GM18868 (cell line): ENCODE measurements around the gene C6orf89.

ENCODE experiments used
- ATAC-seq: cut with Tn5 transposase; IDR thresholded peaks from one replicate; pipeline ENCODE4 v1.9.1; 2021; ENCODE audit warnings: mild to moderate bottlenecking, moderate library complexity; ENCODE audit not compliant: unreplicated experiment

The C6orf89 gene

DNA sequence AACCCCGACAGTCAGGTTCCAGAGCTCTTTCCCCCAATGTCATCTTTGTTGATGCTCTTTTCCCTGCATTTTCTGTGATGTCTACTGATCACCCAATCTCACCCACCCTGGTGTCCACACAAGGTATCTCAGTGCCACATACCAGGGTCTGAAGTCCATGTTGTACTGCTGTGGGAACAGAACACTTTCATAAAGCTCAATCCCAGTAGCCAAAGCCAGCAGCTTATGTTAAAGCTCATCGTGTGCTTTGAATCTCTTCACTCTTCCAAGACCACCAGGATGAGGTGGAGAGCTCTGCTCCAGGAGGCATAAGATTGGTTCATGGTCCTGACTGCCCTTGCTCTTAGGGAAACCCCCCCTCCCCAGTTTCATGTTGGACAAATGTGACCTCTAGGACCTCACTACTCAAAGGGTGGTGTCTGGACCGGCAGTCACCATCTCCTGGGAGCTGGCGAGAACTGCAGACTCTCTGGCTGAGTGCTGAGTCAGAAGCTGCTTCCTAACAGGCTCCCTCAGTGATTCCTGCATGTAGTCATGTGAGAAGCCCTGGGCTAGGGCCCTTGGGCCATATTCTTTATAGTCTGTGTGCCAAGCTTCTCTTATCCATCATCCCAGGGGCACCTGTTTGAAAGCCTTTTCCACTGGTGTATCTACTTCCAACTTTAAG, 33.1 kb upstream of the C6orf89 start:
- ATAC-seq, result no peak

DNA sequence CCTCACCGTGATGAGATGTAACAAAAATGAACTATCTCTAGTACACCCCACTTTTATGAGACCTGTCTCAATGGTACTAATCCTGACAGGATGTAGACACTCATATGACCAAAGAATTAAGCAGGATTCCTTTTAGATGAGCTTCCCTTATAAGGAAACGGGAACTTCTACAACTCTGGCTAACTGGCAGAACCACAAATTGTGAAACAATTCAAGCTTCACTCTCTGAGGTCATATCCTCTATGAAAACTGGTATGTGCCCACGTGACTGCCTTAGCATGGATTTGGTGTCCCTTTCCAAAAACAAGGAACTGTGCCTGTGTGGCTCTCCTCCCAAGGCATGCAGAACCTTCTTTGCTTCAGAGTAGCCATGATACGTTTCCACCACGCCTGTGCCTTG, 32.4 kb upstream of the C6orf89 start:
- no peak for ATAC-seq

DNA sequence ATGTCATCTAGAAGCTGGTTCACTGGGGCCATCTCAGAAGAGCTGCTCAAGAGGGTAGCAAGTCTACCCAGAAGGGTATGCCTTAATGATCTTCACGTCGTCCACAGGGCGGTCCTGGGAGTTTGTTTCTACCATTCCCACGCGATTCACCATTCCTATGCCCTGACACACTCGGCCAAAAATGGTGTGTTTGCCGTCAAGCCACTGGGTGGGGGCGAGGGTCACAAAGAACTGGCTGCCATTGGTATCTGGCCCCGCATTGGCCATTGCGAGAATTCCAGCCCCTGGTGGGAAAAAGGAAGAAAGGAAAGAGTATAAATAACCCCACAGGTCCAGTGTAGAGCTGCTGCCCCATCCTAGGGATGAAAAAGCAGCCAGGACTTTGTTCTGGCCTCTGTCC, 30.0 kb upstream of the C6orf89 start:
- ATAC-seq, result no peak

DNA sequence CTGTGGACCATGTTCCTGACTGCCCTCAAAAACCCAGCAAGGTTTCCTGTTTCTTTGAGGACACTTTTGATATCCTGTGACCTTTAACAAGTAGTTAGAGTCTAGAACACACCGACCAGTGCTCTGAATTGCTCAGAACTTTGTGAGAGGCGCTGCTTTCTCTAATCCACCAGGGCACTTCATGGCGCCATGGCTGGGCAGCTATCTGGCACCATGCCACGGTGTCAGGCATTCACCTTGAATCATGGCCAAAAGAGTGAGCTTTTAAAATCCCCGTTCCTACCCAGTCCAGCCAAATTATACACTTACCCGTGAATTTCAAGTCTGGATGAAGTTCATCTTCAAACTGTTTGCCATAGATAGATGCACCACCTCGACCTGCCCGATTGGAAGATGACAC, 29.5 kb upstream of the C6orf89 start:
- no peak for ATAC-seq

DNA sequence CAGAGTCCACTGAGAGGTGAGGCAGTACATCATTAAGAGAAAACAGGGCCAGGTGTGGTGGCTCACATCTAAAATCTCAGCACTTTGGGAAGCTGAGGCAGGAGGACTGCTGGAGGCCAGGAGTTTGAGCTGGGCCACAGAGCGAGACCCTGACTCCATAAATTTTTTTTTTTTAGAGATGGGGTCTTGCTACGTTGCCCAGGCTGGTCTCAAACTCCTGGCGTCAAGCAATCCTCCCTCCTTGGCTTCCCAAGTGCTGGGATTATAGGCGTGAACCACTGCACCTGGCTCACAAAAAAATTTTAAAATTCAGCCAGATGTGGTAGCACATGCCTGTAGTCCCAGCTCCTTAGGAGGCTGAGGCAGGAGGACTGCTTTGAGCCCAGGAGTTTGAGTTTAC, 28.4 kb upstream of the C6orf89 start:
- no peak for ATAC-seq

DNA sequence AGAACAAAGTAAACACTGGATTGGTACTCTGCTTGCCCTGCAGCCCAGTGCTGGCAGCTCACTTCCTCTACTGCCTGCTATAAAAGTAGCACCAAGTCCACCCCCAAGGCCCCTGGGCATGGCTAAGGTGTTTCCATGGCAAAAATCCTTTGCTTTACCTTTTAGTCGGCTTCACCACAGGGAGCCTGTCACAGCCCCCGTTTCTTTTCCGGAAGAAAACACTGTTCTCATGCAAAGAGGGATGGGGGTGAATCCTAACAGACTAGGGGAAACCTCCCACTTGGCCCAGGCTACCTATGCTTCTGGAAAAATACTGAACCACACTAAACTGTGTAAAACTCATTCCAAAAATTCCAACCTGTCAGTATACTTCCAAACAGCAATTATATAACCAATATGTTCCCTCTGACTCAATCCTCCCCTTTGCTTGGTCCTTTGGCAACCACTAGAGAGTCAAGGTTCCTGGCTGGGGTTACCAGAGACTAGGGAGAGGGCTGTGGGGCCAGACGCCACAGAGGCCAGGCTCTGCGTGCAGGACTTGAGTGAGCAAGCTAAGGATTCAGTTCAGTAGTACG, 27.3 kb upstream of the C6orf89 start:
- ATAC-seq, result no peak

DNA sequence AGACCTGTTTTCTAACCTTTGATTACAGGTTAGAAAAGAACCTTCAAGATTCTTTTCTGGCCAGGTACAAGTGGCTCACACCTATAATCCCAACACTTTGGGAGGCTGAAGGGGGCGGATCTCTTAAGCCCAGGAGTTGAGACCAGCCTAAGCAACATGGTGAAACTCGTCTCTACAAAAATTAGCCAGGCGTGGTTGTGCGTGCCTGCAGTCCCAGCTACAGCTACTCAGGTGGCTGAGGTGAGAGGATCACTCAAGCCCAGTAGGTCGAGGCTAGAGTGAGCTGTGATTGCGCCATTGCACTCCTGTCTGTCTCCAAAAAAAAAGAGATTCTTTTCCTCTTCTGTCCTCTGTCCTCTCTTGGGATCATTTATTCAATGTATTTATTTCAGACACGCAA, 25.6 kb upstream of the C6orf89 start:
- ATAC-seq, result no peak

DNA sequence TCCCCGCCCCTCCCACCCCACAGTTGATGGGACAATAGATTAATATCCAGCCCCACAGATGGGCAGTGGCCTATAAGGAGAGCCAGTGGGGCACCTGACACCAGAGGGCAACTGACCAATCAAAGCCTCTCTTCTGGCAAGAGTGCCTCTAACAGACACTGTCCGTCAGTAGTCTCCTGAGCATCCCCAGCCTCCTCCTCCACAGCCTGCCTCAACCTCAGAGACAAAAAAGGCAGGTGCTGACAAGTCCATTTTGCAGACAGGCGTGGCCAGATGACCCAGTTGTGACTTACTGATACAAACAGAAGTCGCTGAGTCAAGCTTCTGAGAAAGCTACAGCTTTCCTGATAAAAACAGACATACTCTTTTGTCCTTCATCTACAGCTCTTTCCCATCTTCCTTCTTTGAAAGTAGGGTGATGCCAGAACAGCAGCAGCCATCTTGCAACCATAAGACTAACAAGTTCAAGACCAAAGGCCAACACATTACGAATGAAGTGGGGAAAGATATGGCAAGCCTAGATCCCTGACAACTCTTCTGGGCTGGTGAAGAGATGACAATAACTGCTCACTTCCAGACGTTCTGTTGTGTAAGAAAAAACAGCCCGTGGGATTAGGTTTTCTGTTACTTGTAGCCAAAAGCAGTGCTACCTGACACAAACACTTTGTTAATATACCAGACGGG, 23.4 kb upstream of the C6orf89 start:
- no peak for ATAC-seq

DNA sequence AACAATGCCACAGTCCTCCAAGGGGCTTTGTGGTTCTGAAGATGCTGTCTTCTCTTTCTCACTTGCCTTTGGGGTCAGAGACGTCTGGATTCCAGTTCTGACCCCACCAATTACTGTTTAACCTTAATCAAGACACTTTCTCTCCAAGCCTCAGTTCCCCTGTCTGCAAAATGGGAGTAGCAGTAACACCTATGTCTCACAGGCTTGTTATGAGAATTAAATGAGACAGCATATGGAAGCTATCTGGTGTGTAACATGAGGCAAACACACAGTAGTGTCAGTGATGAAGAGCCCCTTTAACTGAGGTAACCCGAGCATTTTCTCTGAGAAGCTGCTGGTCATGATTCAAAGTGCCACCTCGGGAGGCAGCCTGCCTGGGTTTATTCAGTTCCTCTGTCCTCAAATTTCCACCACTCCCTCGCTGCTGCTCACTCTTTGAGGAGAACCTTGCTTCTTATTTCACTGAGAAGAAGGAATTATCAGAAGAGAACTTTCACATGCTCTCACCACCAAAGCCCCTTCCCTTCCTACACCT, 22.8 kb upstream of the C6orf89 start:
- ATAC-seq, result no peak

DNA sequence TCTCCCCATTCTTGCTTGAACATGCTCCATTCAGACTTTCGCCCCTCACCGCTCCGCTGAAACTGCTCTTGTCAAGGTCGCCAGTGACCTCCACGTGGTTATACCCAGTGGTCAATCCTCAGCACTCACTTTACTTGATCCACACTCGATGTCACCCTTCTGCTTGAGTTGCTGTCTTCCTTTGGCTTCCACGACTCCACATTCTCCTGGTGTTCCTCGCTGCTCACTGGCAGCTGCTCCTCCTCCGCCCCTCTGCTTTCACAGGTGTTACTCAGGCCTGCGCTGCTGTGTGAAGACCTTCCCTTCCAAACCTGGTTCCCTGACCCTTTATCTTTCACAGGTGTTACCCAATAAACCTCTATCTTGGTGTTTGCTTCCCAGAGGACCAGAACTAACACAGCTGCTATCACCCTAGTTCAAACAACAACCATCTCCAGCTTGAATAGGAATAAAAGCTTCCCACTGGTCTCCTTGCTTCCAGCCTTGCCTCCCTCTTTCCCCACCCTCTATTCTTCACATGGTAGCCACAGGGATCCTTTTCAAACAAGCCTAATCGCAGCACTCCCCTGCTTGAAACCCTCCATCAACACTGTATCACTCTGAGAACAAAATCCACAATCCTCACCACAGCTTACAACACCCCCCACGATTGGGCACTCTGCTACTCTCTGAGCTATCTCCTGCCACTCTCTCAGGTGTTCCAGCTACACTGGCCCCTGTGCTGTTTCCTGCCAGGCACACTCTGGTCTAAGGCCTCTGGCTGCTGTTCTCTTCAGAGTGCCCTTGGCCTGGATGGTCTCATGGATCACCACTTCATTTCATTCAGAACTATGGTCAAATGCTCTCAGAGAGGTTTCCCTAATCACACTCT, 21.8 kb upstream of the C6orf89 start:
- no peak for ATAC-seq

DNA sequence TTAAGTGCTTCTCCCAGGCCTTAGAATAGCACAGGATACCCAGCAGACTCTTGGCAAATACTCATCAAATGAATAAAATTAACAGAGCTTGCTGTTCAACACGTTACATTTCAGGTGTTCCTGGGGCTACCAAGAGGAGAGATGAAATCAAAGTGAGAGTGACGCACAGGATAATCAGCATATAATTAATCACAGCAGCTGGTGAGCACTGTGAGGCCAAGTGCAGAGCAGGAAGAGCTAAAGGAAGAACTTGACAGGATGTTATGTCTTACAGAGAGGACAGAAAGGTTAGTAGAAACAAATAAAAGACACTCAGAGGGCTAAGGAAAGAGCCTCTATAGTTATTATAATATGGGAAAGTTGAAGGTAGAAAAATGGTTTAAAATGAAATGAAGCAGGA, 19.9 kb upstream of the C6orf89 start:
- ATAC-seq, result no peak

DNA sequence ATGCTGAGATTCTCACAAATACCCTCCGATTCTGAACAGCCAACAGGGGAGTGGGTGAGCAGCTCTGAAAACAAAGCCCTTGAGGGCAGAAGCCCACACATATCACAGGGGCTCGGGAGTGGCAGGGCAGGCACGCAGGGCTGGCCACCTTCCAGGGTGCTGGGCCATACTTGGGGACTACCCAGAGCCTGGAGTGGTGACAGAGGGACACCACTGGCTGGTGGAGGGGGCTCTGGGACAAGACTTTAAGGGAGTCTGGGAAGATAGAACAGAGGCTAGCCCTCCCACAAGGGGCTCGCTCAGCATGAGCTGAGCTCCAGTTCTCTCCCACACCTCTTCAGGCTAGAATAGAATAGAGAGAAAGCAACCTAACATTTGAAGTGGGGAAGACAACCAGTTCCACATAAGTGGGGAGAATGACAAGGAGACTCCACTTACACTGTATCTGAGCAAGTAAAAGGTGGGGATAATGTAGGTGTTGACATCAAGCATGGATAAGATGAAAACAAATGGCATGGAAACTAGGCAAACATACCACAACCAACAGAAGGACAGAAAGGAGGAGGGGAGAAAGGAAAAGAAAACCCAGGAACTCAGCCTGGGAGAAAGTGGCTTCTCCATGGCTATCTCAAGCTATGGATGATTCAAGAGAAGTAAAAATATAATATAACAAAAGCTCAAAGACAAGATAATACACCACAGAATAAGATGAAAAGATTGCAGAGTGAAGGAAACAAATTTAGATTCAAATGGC, 18.1 kb upstream of the C6orf89 start:
- no peak for ATAC-seq

DNA sequence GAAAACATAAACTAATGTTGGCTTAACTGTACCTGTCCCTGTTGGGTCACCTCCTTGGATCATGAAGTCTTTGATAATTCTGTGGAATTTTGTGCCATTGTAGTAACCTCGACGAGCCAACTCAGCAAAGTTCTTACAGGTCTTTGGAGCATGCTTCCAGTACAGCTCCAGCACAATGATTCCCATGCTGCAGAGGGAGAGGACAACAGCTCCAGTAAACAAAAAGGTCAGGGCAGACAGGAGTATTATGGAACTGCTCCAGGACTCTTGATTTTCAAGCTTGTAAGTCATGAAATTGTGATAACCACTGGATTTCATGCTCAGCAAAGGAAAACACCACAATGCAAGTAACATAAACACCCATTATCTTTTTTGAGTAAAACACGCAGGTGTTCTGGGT, 14.1 kb upstream of the C6orf89 start:
- no peak for ATAC-seq

DNA sequence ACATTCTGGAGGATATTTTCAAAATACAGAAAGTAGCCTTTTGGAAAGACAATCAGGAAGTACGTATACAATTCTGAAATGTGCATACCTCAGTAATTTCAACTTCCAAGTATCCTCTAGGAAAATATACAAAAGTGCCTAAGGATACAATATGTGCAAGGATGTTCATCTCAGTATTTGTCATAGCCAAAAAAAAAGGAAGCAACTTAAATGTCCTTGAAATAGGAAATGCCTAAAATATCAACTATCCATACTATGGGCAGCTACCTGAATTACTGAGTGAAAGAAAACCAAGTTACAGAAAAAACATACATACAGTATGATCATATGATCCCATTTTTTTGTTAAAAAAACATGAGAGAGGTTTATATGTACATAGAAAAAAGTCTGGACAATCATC, 12.6 kb upstream of the C6orf89 start:
- ATAC-seq, result no peak

DNA sequence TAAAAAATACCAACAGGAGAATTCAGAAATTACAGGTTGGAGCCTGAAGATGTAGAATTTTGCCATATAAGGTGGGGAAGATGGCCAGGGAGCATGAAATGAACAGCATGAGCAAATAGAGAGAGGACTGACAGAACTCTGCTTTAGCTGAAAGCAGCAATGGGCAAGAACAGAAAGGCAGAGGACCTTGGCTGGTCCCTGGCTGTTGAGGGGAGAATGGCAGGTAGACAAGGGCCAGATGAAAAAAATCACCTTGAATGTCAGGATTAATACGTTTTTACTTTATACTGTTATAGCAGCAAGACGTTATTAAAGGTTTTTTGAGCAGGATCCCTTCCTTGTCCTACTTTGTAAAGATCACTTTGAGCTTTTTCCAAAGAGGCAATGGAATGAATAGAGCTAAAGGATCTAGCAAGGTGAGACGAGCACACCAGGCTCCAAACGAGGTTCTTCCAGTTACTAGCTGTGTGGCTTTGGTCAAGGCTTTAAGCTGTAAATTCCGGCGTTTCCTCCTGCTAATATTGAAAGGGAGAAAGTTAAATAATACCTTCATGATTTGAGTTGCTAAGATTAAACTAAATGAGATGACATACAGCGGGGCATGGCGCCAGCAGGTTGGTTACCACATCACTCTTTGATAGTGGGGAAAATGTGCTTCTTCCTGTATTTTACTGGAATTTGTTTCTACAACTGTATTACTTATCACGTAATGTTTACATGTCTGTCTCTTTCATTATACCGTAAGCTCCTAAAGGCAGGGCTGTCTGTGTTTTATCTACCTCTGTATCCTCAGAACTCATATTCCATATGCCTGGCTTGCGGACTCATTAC, 11.9 kb upstream of the C6orf89 start:
- ATAC-seq, result no peak

DNA sequence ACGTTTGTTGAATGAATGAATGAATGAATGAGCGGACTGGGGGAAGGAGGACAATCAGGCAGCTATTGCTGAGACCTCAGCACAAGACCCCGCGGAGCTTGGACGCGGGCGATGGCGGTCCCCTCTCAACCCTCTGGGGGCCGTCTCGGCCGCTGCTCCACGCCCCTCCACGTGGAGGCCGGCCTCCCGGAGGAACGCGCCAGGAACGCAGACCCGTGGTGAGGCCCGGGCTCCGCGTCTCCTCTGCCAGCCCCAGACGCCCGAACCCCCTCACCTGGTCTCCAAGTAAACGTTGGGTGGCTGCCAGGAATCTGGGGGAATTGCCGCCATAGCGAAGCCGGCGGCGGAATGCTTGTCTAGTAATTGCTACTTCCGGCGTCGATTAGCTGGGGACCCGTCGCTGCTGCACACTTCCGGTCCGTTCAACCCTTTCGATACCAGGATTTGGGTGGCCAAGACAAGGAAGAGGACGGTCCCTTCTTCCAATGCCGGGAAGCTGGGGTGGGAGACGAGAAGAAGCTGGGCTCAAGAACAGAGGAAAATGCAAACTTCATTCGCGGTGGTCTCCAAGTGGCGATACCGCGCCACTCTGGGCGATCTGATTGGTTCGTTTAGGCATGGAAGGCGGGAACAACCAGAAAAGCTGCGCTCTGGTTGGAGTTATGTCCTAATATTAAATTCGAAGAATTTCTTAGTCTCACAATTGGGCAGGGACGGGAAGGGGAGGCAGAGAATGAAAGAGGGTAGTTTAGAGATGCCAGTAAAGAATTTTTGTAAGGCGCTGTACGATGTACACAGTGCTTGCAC, 11.1 kb upstream of the C6orf89 start, which contains the start of gene PPIL1:
TSS of gene PPIL1 (minus strand) at position 361 of the 807 bp plus-strand sequence. CDS start at position 330, 31 bp downstream.
- peak; percentile 81 for ATAC-seq

DNA sequence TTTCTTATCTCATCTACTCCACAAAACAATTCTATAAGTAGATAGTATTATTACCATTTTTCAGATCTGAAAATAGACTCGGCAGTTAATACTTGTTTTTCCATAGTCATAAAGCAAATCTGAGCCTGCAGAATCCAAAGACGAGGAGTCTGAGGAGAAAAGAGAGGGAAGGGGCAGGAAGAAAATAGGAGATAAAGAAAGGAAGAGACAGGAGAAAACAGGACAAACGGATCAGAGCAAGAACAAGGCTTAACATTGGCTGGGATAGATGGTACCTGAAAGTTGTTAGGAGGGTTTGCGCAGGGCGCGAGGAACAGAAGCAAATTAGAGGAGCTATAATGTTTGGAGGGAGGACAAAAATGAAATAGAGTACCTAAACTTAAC, 10.5 kb upstream of the C6orf89 start:
- ATAC-seq, result no peak

DNA sequence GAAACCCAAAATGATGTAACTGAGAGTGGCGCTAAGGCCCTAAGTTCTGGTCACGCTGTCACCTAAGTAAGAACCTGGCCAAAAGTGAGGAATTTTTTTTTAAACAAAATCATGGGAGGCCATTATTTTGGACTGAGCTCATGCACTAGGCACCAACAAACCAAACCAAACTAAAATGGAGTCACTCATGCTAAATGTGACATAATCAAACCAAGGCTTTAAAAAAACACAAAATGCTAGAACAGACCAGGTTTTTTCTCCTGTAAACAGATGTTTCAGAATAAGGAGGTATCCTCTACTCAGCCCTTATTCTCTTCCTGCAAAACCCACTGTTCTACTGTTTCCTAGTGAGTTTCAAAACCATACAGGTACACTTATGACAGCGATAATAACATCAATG, 1.1 kb upstream of the C6orf89 start:
- ATAC-seq, result no peak
